ENCODE results near the gene PHPT1. TPM values are rescaled to one million over a fixed set of nuclear protein-coding genes. Genes with fewer than 3 reads are reported as not detected.

The PHPT1 gene
- total and polyA plus RNA-seq, 2 of the 13 experiments (the other 11 are each of a cell fraction or from before 2014, with no cell fraction given), result 189 to 192 TPM

- TF ChIP-seq ZNF703 (CRISPR knock-in tag; IDR thresholded peaks at IDR 0.05; ENCODE audit: borderline replicate concordance) (no peak; the same call in 1 of the 2 replicates), GLI4 (CRISPR knock-in tag; IDR thresholded peaks at IDR 0.05; ENCODE audit: borderline replicate concordance) (no peak), SMAD3 (CRISPR knock-in tag; IDR thresholded peaks at IDR 0.05) (no peak), ATF3 (CRISPR knock-in tag; IDR thresholded peaks at IDR 0.05) (no peak), ZHX2 (IDR thresholded peaks at IDR 0.05; ENCODE audit: low read depth) (no peak), ZHX2 (CRISPR knock-in tag; IDR thresholded peaks at IDR 0.05; ENCODE audit: borderline replicate concordance) (no peak), ZGPAT (CRISPR knock-in tag; IDR thresholded peaks at IDR 0.05) (0 out of 2 replicates have a peak, but pooled peaks have one; percentile 23), KAT7 (CRISPR knock-in tag; IDR thresholded peaks at IDR 0.05; ENCODE audit: borderline replicate concordance) (no peak), SMAD1 (CRISPR knock-in tag; IDR thresholded peaks at IDR 0.05; ENCODE audit: borderline replicate concordance, low read depth) (no peak), MXD4 (CRISPR knock-in tag; IDR thresholded peaks at IDR 0.05) (no peak), ASH2L (IDR thresholded peaks at IDR 0.05; ENCODE audit: insufficient read length, low read depth, low read length) (no peak), CENPBD1 (CRISPR knock-in tag; IDR thresholded peaks at IDR 0.05; ENCODE audit: borderline replicate concordance, low read depth) (no peak), CERS6 (CRISPR knock-in tag; IDR thresholded peaks at IDR 0.05) (no peak), BCLAF1 (IDR thresholded peaks at IDR 0.05) (no peak), POLR2A (IDR thresholded peaks at IDR 0.05; ENCODE audit: insufficient read depth in 1 of 2, low read depth in 2 of 2, low read length in 2 of 2) (no peak), ZBTB42 (CRISPR knock-in tag; IDR thresholded peaks at IDR 0.05) (0 out of 2 replicates have a peak, but pooled peaks have one; percentile 34)
Observed at GRCh38 chr9:136840877-136841645, 8.1 kb upstream of the PHPT1 start (continued).

Data from HepG2 (cell line).